Fibroblast of the aortic adventitia (primary cell): ENCODE measurements around the gene GUCY1B1. TPM values are rescaled to one million over a fixed set of nuclear protein-coding genes. Genes with fewer than 3 reads are reported as not detected.

Source experiments
- DNase-seq: peaks from one replicate; pipeline ENCODE4 v3.0.0-alpha.2; 2010; ENCODE audit warnings: low read depth
- H3K4me3 ChIP-seq: 2 replicates; pipeline ENCODE4 v1.5.1; 2011; ENCODE audit warnings: low read depth, mild to moderate bottlenecking, control low read depth, low read length, moderate library complexity
- CTCF ChIP-seq: IDR thresholded peaks from 2 replicates; pipeline ENCODE4 v1.5.1; 2011; ENCODE audit warnings: mild to moderate bottlenecking, low read length, control low read depth, inconsistent platforms; ENCODE audit not compliant: insufficient read depth
- total RNA-seq: library from RNA; depleted of rRNA; stranded (reverse); fragments of >200 nt; gene quantifications from 2 replicates; pipeline ENCODE4 v1.2.3, GENCODE V29; 2012; ENCODE audit warnings: low replicate concordance

GUCY1B1 gene
- total RNA-seq = 2.0 and 7.0 TPM in 2 replicates

- TF ChIP-seq CTCF = peak; percentile 48
- DNase-seq = peak; percentile 87
- H3K4me3 ChIP-seq = peak within 1 kb of the TSS; percentile 65
Observed at GRCh38 chr4:155758481-155759371, at the start of gene GUCY1B1. GUCY1B1 (plus strand) TSS chr4:155759021; CDS start chr4:155759141, 120 bp downstream.

GRCh38 chr4:155709918-155710317, 48.9 kb upstream of the GUCY1B1 start:
- H3K4me3 ChIP-seq = no peak overlapping the region
- no peak for DNase-seq
- TF ChIP-seq CTCF = no peak

GRCh38 chr4:155711556-155711955, 47.3 kb upstream of the GUCY1B1 start:
- no peak for DNase-seq
- H3K4me3 ChIP-seq = no peak overlapping the region
- no peak for TF ChIP-seq CTCF

GRCh38 chr4:155712846-155713245, 46.0 kb upstream of the GUCY1B1 start:
- TF ChIP-seq CTCF = no peak
- DNase-seq = no peak
- H3K4me3 ChIP-seq = no peak overlapping the region

- no peak overlapping the region for H3K4me3 ChIP-seq
- no peak for TF ChIP-seq CTCF
- no peak for DNase-seq
Observed at GRCh38 chr4:155713911-155714310, 44.9 kb upstream of the GUCY1B1 start.

- DNase-seq = no peak
- no peak for TF ChIP-seq CTCF
- no peak overlapping the region for H3K4me3 ChIP-seq
Observed at GRCh38 chr4:155722336-155722735, 36.5 kb upstream of the GUCY1B1 start.
